CD4-positive, alpha-beta T cell treated with Interleukin-4 for 4 hours (primary cell): Measurements from ENCODE around the gene KCNN3.

ENCODE experiments used
- DNase-seq: peaks from one replicate; pipeline ENCODE4 v3.0.0-alpha.2; 2020

Gene KCNN3

DNA sequence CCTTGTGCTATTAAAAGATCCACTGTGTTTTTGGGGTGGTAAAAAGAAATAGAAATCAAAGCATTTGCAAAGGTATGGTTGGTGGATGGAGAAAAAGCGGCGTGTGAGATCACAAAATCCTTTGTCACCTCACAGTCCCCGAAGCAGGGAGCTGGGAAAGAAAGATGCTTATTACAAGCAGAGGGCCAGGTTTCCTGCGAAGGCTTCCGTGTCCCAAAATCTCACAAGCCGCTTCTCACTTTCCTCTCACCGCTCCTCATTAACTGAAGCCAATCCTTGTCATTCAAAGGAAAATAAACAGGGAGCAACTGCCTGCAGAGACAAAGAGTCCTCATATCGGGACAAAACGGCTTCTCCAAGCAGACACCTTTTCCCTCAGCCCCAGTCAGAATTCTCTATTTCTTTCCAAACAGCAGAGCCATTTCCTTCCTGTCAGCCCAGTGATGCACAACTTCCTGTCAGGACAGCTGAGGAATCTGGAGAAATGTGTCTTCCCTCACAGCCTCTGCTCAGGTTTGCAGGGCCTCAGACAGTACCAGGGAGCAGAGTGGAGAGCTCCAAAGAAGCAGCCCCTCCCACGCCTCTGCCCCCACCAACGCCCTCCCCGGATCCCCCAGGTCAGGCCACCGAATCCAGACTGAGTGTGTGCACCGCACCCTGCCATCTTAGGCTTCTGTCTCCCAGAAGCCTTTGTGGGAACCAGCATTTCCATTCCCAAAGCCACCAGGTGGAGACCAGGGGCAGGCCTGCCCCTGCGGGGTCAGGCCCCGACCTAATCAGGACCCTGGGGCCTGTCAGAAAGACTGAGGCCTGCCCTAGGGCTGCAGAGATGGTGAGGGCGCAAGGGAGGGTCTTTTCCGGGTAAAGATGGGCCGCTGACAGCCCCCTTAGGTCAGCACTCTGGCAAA, 29.6 kb downstream of the KCNN3 start:
- DNase-seq: no peak

DNA sequence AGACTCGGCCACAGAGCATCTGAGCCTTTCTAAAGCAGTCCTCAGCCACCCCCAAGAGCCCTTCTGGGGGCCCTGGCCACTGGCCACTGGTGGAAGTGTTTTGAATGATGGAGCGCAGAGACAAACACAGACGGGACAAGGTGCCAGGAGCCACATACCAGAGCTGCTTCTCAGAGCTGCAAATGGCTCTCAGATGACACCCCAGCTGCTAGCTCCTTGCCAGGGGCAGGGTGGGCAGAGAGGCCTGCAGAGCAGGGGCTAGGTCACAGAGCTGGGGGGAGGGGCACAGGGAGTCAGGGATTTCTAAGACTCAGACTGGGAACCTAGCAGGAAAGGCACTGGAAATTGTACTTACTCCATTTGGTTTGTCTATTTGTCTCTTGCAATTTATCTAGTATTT, 30.4 kb downstream of the KCNN3 start:
- DNase-seq: no peak

DNA sequence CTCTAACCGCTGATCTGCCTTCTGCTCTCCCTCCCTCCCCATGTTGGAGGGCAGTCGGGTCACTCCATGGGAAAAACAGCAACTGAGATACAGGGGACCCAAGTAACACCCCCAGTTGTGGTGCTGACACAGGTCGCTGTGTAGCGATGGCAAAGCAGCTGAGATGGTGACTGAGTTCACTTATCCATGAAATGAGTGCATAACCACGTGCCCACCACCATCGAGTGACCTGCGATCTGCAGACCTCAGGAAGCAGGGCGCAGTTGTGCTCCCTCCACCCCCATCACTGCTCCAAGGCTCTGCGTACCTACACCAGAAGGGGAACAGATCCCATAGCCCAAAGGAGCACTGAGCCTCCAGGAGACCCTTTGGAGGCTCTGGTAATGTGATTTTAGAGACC, 31.1 kb downstream of the KCNN3 start:
- no peak for DNase-seq

DNA sequence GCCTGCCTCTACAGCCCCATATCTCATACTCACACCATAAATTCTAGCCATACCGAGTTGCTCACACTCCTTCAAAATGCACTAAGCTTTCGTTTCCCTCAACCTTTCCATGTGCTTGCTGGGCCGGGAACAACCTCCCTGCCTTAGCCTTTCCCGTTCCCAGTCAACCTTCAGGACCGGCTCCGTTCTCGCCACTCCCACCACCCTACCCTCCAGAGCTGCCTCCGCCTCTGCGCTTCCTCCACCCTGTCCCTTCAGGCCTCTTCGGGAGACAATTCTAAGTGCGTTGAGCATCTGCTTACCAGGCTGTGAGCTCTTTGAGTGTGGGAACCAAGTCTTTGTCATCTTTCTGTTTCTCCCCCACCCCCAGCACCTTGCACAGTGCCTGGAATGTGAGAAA, 31.6 kb downstream of the KCNN3 start:
- no peak for DNase-seq

DNA sequence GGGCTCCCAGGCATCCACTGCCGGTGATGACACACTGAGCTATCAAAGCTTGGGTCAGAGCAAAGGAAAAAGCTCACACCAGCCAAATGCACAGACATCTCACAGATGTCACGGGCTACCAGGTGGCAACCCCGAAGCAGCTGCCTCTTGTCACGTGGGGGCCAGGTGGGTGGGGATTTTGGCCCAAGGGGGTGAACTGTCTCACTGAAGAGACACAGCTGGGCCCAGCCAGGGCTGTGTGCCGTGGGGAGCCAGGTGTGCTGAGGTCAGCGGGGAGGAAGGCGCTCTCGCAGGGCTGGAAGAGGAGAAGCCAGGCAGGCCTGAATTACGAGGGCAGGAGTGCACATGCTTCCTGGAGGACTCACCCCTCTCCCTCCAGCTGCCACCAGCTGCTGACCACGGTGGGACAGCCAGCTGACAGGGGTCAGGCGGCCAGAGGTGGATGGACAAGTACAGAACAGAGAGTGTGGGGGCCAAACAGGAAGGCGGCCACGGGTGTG, 32.4 kb downstream of the KCNN3 start:
- DNase-seq: no peak

DNA sequence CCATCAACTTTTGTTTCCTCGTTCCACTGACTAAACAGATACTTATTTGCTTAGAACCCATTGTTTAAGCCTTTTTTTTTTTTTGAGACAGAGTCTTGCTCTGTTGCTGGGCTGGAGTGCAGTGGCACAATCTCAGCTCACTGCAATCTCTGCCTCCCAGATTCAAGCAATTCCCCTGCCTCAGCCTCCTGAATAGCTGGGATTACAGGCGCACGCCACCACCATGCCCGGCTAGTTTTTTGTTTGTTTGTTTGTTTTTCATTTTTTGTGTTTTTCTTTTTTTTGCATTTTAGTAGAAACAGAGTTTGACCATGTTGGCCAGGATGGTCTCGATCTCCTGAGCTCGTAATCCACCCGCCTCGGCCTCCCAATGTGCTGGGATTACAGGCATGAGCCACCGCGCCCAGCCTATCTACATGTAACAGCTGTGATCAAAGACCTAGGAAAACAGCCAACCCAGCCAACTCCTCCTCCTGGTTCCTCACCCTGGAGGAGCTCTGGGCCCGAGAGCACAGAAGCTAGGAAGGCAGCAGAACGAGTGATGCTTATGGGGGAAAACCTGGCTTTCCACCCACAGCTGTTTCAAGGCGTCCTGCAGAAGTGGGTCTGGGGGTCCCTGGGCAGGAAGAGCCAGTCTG, 32.9 kb downstream of the KCNN3 start:
- no peak for DNase-seq

DNA sequence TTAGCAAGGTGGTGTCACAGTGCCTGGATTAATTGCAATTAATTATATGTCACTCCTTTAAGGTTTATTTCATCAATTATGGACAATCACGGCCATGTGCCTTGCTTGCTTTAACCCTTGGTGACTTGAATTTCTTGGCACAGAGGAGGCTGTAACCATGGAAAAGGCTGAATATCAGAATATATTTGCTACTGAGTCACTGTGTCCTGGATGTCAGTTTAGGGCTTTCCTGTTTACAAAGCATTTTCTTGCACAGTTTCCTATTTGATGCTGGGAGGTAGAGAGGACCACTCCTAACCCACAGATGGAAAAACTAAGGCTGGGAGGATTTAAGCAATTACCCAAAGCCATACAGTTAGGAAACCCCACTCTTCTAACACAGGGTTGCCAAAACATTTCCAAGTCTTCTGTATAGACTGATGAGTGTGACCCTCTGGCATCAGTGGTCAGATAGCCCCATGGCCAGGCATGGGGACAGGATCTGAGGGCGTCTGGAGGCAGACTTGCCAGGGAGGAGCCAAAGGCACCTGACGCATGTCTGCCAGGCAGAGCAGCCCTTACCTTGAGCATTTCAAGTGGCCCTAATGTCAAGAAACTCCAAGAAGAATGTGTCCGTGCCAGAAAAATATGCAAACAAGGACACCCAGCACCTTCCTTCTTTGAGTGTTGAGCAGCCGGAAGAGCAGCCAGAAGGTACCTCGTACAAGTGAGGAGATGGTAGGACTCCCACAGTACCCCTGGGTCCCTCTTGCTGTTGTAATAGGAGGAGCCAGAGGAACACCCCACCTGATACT, 34.4 kb downstream of the KCNN3 start:
- DNase-seq: no peak

DNA sequence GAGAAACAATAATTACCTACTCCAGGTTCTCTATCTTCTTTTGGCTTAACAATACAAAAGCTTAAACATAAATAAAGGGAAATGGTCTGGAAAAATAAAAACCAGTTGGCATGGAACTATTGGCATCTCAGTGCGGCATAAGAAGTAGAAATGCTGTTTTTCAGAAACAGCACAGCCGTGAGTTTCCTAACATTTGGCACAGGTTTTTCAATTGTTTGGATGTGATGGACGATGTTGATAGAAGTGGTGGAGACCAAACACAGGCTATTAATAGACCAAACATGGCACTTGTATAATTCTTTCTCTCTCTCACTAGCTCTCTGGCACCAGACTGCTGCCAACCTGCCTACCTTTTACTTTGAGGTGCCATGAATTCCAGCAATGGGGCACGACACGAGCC, 36.2 kb downstream of the KCNN3 start:
- no peak for DNase-seq

DNA sequence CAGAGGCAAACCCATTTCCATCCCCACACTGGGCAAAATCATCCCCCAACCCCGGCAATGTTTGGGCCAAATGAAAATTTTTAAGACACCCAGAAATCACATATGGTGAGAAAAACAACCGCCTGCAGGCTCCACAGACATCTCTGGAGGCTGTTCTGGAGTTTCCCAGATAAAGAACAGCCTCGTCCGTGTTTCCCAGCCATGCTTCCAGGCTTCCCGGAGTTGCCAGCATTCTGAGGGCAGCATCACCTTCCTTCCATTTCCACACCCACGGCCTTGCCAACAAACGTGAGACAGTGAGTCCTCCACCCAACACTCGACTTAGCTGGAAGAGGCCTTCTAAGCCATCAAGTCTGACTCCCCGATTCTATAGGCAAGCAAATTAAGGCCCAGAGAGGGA, 36.9 kb downstream of the KCNN3 start:
- DNase-seq: no peak

DNA sequence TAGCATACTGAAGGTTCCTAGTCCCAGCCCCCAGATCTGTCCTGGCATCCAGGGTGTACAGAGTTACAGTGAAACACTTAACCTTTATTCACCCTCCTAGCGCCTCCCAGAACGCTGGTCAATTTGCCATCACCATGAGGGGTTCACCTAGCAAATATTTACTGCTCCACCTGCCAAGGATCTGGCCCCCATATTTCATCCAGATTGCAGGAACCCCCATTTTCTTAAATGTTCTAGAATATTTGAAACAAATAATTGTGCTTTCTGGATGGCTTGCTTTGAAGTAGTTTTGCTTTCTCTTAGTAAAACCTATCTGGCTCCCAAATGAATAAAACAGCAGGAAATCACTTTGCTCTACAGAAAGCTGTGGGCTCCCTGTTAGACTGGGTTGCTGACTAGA, 37.7 kb downstream of the KCNN3 start:
- no peak for DNase-seq

DNA sequence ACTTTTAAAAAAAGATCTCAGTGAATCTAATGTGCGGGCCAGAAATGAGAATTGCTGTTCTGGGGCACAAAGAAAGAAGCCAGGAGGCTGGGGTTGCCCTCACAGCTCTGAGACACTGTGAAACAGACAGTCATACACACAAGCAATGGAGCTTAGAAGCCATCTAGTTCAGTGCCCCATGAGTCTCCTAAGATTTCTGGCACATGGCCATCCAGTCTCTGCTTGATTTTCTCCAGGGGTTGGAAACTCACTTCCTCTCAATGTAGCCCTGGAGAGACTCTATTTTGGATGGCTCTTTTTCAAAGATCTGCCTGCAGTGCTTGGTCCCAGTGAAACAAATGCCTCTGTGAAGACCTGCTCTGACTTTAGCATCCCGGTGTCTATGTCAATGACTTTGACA, 38.6 kb downstream of the KCNN3 start:
- no peak for DNase-seq

DNA sequence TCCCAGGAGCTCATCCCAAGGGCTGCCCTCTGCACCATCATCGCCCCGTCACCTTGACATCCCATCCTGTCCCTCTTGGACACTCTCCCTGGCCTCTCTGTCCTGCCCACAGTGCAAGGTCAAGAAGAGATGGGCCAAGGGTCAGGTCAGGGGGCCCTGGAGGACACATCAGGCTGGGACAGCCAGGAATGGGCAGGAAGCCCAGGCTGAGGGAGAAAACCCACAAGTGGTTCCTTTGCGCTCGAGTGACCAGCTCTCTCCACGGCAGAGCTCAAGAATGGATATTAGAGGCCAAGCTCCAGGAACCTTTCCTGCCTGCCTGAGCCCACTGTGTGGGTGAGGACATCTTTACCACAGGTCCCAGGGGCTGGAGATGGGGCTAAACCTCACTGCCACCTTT, 41.0 kb downstream of the KCNN3 start:
- no peak for DNase-seq

DNA sequence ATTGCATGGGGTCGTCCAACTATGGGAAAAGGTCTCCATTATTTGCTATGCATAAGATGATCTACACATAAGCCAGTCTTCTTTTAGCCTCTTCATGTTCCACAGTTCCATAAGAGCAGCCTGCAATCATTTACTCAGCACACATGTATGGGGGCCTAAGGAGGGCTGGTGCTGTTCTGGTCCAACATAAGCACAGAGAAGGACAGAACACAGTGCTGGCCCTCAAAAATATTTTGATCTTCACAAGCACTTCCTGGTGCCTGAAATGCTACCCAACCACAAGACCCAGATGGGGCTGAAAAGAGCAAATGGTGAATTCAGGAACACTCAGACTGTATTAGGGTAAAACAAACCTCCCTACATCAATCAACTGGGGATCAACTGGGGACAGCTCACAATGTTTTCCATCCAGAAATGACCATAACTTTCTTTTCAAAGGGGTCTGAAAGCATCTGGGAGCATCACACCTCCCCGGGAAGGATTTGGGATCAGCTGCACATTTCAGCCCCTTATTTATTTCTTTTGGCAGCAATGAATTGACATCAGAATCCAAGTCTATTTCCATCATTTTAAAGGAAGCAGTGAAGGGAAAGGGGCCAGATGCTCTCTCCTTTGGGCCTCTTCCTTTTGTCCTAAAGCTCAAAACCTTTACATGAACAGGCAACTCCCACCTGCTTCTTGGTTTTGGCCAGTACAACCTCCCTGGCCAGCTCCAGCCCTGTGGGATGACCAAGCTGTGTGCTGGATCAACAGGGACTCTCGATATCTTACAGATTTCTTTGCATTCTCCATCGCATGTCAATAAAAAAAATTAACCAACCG, 45.7 kb downstream of the KCNN3 start:
- no peak for DNase-seq

DNA sequence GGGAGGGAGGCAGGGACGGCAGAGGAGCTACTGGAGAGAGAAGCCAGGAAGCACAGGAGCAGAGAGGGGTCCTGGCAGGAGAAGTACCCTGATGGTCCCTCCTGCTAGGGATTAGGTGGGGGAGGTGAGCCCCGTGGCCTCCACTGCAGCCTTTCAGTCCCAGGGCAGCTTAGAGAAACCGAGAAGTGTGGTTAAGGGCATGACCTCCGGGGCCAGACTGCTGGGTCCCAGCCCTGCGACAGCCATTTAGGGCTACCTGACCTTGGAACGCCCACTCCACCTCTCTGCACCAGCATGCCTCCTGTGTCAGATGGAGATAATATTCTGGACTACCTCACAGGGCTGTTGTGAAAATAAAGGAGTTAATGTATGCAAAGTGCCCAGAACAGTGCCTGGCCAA, 47.4 kb downstream of the KCNN3 start:
- no peak for DNase-seq

DNA sequence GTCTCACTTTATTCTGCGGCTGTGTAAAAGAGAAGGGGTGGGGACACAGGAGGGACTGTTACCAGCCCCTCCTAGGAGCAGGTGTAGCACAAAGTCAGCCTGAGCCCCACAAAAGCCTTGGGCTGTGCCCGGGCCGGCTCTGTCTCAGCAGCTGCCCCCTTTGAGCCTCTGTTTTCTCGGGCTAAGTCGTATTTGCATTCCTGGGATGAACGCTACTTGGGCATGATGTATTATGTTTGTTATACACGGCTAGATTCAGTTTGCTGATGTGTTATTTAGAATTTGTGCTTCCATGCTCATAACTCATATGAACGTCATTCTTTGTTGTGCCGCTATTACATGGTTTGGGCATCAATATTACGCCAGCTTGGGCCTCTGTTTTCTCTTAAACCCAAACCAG, 47.8 kb downstream of the KCNN3 start:
- DNase-seq: no peak

DNA sequence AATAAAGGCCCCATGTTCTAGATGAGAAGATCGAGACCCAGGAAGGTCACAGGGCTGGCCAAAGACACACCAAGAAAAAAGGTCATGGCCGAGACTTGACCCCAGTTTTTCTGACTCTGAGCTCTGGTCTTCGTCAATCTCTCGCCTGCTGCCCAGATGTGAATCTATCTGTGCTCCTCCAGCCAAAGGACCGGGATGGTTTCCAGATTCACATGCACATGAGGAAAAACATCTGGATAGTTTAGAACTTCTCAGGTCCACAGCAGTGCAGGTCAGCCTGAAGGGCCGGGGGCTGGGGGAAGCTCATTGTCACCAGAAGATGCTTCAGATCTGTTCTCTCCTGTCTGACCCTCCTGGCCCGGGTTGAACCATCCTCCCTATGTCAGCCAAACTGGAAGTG, 49.0 kb downstream of the KCNN3 start:
- no peak for DNase-seq

DNA sequence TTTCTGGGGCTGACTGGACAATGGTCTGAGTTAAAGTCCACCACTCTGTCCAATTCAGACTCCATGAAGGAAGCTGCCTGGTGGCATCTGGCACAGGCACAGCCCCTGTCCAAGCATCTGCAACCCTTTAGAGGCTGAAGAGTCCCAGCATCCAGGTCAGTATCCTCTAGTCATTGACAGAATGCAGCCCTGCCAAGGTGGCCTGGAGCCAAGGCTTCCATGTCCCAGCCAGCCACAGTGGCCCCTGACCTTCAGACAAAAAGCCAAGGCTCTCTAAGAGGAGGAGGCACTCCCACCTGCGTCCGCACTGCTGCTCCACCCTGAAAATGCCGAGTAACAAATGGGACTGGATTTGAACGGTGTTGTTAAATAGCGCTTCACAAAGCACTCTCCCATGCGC, 49.4 kb downstream of the KCNN3 start:
- no peak for DNase-seq

DNA sequence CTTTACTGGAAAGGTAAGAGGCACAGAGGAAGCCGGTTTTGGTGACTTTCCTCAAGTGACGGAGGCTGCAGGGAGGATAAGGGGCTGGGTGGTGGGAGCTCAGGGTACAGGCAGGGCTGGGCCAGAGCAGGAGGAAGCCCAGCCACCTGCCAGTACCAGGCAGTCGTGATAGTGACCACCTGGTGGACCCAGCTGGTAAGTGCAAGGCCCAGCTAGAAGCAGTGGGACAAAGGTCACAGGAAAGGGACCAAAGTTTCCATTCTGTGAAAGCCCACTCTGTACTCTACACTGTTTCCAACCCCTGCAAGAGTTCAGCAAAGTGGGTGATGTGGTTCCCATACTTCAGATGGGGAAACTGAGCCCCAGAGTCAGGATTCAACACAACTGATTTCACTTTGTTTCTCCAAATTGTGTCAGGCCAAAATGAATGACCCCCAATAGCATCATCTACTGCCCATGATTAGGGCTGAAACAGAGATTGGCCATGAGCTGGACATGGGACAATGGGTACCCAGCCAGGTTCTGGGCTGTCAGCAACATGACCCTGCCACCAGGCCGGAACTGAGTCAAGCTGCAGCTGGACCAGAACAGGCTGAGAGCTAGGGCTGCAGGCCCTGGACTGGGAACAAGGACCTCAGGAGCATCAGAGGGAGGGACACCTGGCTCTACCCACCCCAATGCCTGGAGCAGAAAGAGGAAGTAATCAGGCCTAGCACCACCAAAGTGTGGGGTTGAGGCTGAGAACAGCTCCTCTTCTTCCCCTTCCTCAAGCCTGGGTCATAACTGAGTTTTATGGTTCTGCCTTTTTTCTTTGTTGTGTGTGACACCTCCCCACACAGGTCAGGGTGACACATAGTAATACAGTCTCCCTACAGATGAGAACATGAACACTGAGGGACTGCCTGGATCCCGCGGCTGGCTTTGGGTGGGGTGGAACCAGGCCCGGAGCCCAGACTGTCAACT, 50.2 kb downstream of the KCNN3 start:
- no peak for DNase-seq

DNA sequence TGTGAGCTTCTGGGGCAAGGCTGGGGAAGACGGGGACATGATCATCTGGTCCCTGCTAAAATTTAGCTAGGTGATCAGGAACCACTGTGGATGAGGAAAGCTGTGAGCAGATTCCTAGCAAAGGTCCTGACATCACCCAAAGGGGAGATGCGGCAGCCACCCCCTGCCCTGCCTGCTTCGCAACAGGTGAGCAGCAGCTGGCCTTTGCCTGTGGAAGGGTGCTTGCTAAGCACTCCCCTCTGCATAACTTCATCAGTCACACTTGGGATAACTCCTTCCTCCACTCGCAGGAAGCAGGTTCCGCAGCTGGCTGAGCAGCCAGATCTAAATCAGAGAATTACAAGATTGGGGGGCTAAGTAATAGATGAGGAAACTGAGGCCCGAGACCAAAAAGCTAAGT, 51.2 kb downstream of the KCNN3 start:
- DNase-seq: no peak

DNA sequence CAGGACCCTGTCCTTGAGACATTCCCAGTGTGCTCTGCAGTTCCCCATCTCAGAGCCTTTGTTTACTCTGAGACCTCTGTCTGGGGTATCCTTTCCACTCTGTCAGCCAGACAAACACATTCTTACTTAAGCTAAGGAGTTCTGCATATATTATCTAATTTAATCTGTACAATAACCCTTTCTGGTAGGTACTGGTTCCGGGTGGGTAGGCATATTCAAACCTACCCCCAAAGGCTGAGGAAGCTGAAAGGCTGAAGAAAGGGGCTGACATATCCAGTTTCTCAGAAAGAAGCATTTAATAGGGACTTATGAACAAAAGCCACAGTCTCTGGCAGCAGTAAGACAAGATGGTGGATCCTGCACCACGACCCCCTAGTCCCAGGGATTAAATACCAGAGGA, 53.1 kb downstream of the KCNN3 start:
- no peak for DNase-seq

DNA sequence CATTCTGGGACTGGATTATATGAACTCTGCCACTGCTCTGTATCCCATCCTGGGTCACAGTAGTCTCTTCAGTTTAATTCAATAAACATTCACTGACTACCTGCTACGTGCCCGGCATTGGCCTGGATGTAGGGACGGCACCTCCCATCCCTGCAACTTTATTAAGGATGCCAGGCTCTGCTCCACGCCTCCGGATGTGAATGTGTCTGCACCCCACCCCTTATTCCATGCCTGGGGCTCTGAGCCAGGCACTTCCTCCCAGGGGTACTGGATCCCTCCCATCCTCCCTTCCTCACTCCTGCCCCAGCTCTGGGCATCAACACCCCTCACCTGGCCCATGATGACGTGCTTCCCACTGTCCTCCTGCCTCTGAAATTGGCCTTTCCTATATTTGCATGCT, 53.7 kb downstream of the KCNN3 start:
- DNase-seq: no peak
